ENCODE measurements around the gene CNNM1. TPM values are rescaled to one million over a fixed set of nuclear protein-coding genes. Genes with fewer than 3 reads are reported as not detected.

Gene CNNM1
- total RNA-seq, 1 experiment from 2014 or later = not detected

GRCh38 chr10:99393683-99394082 lies 64.5 kb downstream of the CNNM1 start:
- CTCF ChIA-PET = interaction anchor here (0.6 to 3.2 kb wide), 12 partner anchors 9 to 982 kb away, joined by 3 to 60 read pairs (median 4); no protein-coding TSS in a partner anchor

GRCh38 chr10:99394256-99394655 lies 65.1 kb downstream of the CNNM1 start:
- intact Hi-C loops (cut with micrococcal nuclease) = no loop called here
- BruUV-seq (replicated peaks) = no TSS peak

More at GRCh38 chr10:99393683-99394082, 64.5 kb downstream of the CNNM1 start:
- H3K4me1 Mint-ChIP-seq (ENCODE audit: insufficient read depth, unreplicated experiment) = peaks cover 33% of the 10 kb centered on the region
- TF ChIP-seq CTCF (IDR thresholded peaks at IDR 0.05; ENCODE audit: unreplicated experiment) = no peak
- intact Hi-C loops (cut with micrococcal nuclease) = no loop called here
- no peak for DNase-seq (ENCODE audit: unreplicated experiment)
- POLR2A ChIA-PET = interaction anchor here (1.2 kb wide), 1 partner anchor 38 kb away, joined by 4 read pairs; no protein-coding TSS in a partner anchor
- BruUV-seq (replicated peaks) = no TSS peak
- no peaks in the 10 kb centered on the region for H3K9me3 Mint-ChIP-seq (ENCODE audit: unreplicated experiment)
- H3K27me3 Mint-ChIP-seq (ENCODE audit: insufficient read depth, unreplicated experiment) = no peaks in the 10 kb centered on the region
- no peak overlapping the region for H3K27ac Mint-ChIP-seq (ENCODE audit: low read depth, unreplicated experiment)
- no peak overlapping the region for H3K4me3 Mint-ChIP-seq (ENCODE audit: unreplicated experiment)
- peaks cover 47% of the 10 kb centered on the region for H3K36me3 Mint-ChIP-seq (ENCODE audit: insufficient read depth, unreplicated experiment)

GRCh38 chr10:99394761-99395386 lies 65.7 kb downstream of the CNNM1 start:
- Mint-ChIP-seq H3K36me3 (ENCODE audit: insufficient read depth, unreplicated experiment) (peaks cover 55% of the 10 kb centered on the region), H3K9me3 (ENCODE audit: unreplicated experiment) (no peaks in the 10 kb centered on the region), H3K4me3 (ENCODE audit: unreplicated experiment) (no peak overlapping the region), H3K4me1 (ENCODE audit: insufficient read depth, unreplicated experiment) (peaks cover 33% of the 10 kb centered on the region), H3K27me3 (ENCODE audit: insufficient read depth, unreplicated experiment) (no peaks in the 10 kb centered on the region), H3K27ac (ENCODE audit: low read depth, unreplicated experiment) (peak overlapping the region; percentile 35)
- BruUV-seq (replicated peaks) = no TSS peak
- no peak for TF ChIP-seq CTCF (IDR thresholded peaks at IDR 0.05; ENCODE audit: unreplicated experiment)
- DNase-seq (ENCODE audit: unreplicated experiment) = peak; percentile 36
- intact Hi-C loops (cut with micrococcal nuclease) = no loop called here
- ChIA-PET POLR2A (no interaction called here), CTCF (no interaction called here)

More at GRCh38 chr10:99394256-99394655, 65.1 kb downstream of the CNNM1 start:
- DNase-seq (ENCODE audit: unreplicated experiment) = no peak
- ChIA-PET CTCF (interaction anchor here (2.9 to 3.2 kb wide), 3 partner anchors 15 to 218 kb away, joined by 9 to 60 read pairs (median 18); no protein-coding TSS in a partner anchor), POLR2A (interaction anchor here (1.2 kb wide), 1 partner anchor 38 kb away, joined by 4 read pairs; no protein-coding TSS in a partner anchor)
- H3K4me1 Mint-ChIP-seq (ENCODE audit: insufficient read depth, unreplicated experiment) = peaks cover 33% of the 10 kb centered on the region
- no peaks in the 10 kb centered on the region for H3K27me3 Mint-ChIP-seq (ENCODE audit: insufficient read depth, unreplicated experiment)
- TF ChIP-seq CTCF (IDR thresholded peaks at IDR 0.05; ENCODE audit: unreplicated experiment) = no peak
- H3K4me3 Mint-ChIP-seq (ENCODE audit: unreplicated experiment) = no peak overlapping the region
- H3K9me3 Mint-ChIP-seq (ENCODE audit: unreplicated experiment) = no peaks in the 10 kb centered on the region
- H3K36me3 Mint-ChIP-seq (ENCODE audit: insufficient read depth, unreplicated experiment) = peaks cover 51% of the 10 kb centered on the region
- no peak overlapping the region for H3K27ac Mint-ChIP-seq (ENCODE audit: low read depth, unreplicated experiment)

GRCh38 chr10:99395750-99396445 lies 66.7 kb downstream of the CNNM1 start:
- Mint-ChIP-seq H3K27ac (ENCODE audit: low read depth, unreplicated experiment) (no peak overlapping the region), H3K4me1 (ENCODE audit: insufficient read depth, unreplicated experiment) (peaks cover 33% of the 10 kb centered on the region), H3K36me3 (ENCODE audit: insufficient read depth, unreplicated experiment) (peaks cover 64% of the 10 kb centered on the region), H3K9me3 (ENCODE audit: unreplicated experiment) (no peaks in the 10 kb centered on the region), H3K27me3 (ENCODE audit: insufficient read depth, unreplicated experiment) (no peaks in the 10 kb centered on the region), H3K4me3 (ENCODE audit: unreplicated experiment) (no peak overlapping the region)
- peak; percentile 49 for DNase-seq (ENCODE audit: unreplicated experiment)
- intact Hi-C loops (cut with micrococcal nuclease) = no loop called here
- ChIA-PET POLR2A (no interaction called here), CTCF (no interaction called here)
- BruUV-seq (replicated peaks) = no TSS peak
- TF ChIP-seq CTCF (IDR thresholded peaks at IDR 0.05; ENCODE audit: unreplicated experiment) = no peak
